ENCODE results near the gene RYR3. TPM values are rescaled to one million over a fixed set of nuclear protein-coding genes. Genes with fewer than 3 reads are reported as not detected.

Gene RYR3
- total and polyA plus RNA-seq, 9 donors, result 11.9 to 48.1 (median 33.2) TPM

GRCh38 chr15:33490703-33491102 lies 179.9 kb downstream of the RYR3 start:
- WGBS (ENCODE audit: insufficient coverage), result no CpG with 5 or more reads among the region's 1 CpG
- peak; percentile 3 for DNase-seq
- H3K4me3 ChIP-seq (ENCODE audit: low read length), result no peak overlapping the region
- no peaks in the 10 kb centered on the region for H3K27me3 ChIP-seq (ENCODE audit: control insufficient read depth, insufficient read depth, low read length)
- H3K27ac ChIP-seq (ENCODE audit: low read length), result no peak overlapping the region
- H3K9me3 ChIP-seq (replicated peaks; ENCODE audit: control insufficient read depth, low read depth, low read length), result no peaks in the 10 kb centered on the region
- H3K4me1 ChIP-seq (ENCODE audit: control insufficient read depth, insufficient read depth, low read length), result no peaks in the 10 kb centered on the region
- no peaks in the 10 kb centered on the region for H3K36me3 ChIP-seq (ENCODE audit: control insufficient read depth, insufficient read depth, low read length)

GRCh38 chr15:33492434-33493052 lies 181.8 kb downstream of the RYR3 start:
- H3K27ac ChIP-seq (ENCODE audit: low read length), result no peak overlapping the region
- WGBS (ENCODE audit: insufficient coverage), result 59% methylated on average over 3 of the region's 6 CpGs
- H3K36me3 ChIP-seq (ENCODE audit: control insufficient read depth, insufficient read depth, low read length), result no peaks in the 10 kb centered on the region
- no peaks in the 10 kb centered on the region for H3K4me1 ChIP-seq (ENCODE audit: control insufficient read depth, insufficient read depth, low read length)
- H3K4me3 ChIP-seq (ENCODE audit: low read length), result no peak overlapping the region
- H3K27me3 ChIP-seq (ENCODE audit: control insufficient read depth, insufficient read depth, low read length), result no peaks in the 10 kb centered on the region
- DNase-seq, result peak; percentile 32
- no peaks in the 10 kb centered on the region for H3K9me3 ChIP-seq (replicated peaks; ENCODE audit: control insufficient read depth, low read depth, low read length)

GRCh38 chr15:33494306-33494705 lies 183.5 kb downstream of the RYR3 start:
- no peaks in the 10 kb centered on the region for H3K36me3 ChIP-seq (ENCODE audit: control insufficient read depth, insufficient read depth, low read length)
- DNase-seq, result no peak
- H3K9me3 ChIP-seq (replicated peaks; ENCODE audit: control insufficient read depth, low read depth, low read length), result no peaks in the 10 kb centered on the region
- no peaks in the 10 kb centered on the region for H3K4me1 ChIP-seq (ENCODE audit: control insufficient read depth, insufficient read depth, low read length)
- H3K27ac ChIP-seq (ENCODE audit: low read length), result no peak overlapping the region
- no peak overlapping the region for H3K4me3 ChIP-seq (ENCODE audit: low read length)
- no peaks in the 10 kb centered on the region for H3K27me3 ChIP-seq (ENCODE audit: control insufficient read depth, insufficient read depth, low read length)

- Histone ChIP-seq H3K36me3 (ENCODE audit: control insufficient read depth, insufficient read depth, low read length) (no peaks in the 10 kb centered on the region), H3K9me3 (replicated peaks; ENCODE audit: control insufficient read depth, low read depth, low read length) (no peaks in the 10 kb centered on the region), H3K4me3 (ENCODE audit: low read length) (no peak overlapping the region), H3K27me3 (ENCODE audit: control insufficient read depth, insufficient read depth, low read length) (no peaks in the 10 kb centered on the region), H3K4me1 (ENCODE audit: control insufficient read depth, insufficient read depth, low read length) (no peaks in the 10 kb centered on the region), H3K27ac (ENCODE audit: low read length) (no peak overlapping the region)
- DNase-seq, result no peak
- WGBS (ENCODE audit: insufficient coverage), result 29% methylated on average over 1 of the region's 3 CpGs
These were observed 189.8 kb downstream of the RYR3 start for GRCh38 chr15:33500432-33501195.

- DNase-seq, result no peak
- H3K4me1 ChIP-seq (ENCODE audit: control insufficient read depth, insufficient read depth, low read length), result no peaks in the 10 kb centered on the region
- no peaks in the 10 kb centered on the region for H3K36me3 ChIP-seq (ENCODE audit: control insufficient read depth, insufficient read depth, low read length)
- no peak overlapping the region for H3K4me3 ChIP-seq (ENCODE audit: low read length)
- no peak overlapping the region for H3K27ac ChIP-seq (ENCODE audit: low read length)
- WGBS (ENCODE audit: insufficient coverage), result no CpG with 5 or more reads among the region's 5 CpGs
- H3K9me3 ChIP-seq (replicated peaks; ENCODE audit: control insufficient read depth, low read depth, low read length), result no peaks in the 10 kb centered on the region
- no peaks in the 10 kb centered on the region for H3K27me3 ChIP-seq (ENCODE audit: control insufficient read depth, insufficient read depth, low read length)
These were observed 192.9 kb downstream of the RYR3 start for GRCh38 chr15:33503681-33504080.

- no peaks in the 10 kb centered on the region for H3K36me3 ChIP-seq (ENCODE audit: control insufficient read depth, insufficient read depth, low read length)
- H3K27me3 ChIP-seq (ENCODE audit: control insufficient read depth, insufficient read depth, low read length), result no peaks in the 10 kb centered on the region
- H3K4me3 ChIP-seq (ENCODE audit: low read length), result no peak overlapping the region
- H3K4me1 ChIP-seq (ENCODE audit: control insufficient read depth, insufficient read depth, low read length), result no peaks in the 10 kb centered on the region
- no CpG with 5 or more reads among the region's 1 CpG for WGBS (ENCODE audit: insufficient coverage)
- DNase-seq, result peak; percentile 2
- no peaks in the 10 kb centered on the region for H3K9me3 ChIP-seq (replicated peaks; ENCODE audit: control insufficient read depth, low read depth, low read length)
- H3K27ac ChIP-seq (ENCODE audit: low read length), result no peak overlapping the region
These were observed 196.1 kb downstream of the RYR3 start for GRCh38 chr15:33506781-33507296.

GRCh38 chr15:33508703-33509102 lies 197.9 kb downstream of the RYR3 start:
- no CpG with 5 or more reads among the region's 4 CpGs for WGBS (ENCODE audit: insufficient coverage)
- Histone ChIP-seq H3K36me3 (ENCODE audit: control insufficient read depth, insufficient read depth, low read length) (no peaks in the 10 kb centered on the region), H3K9me3 (replicated peaks; ENCODE audit: control insufficient read depth, low read depth, low read length) (no peaks in the 10 kb centered on the region), H3K4me3 (ENCODE audit: low read length) (no peak overlapping the region), H3K4me1 (ENCODE audit: control insufficient read depth, insufficient read depth, low read length) (no peaks in the 10 kb centered on the region), H3K27ac (ENCODE audit: low read length) (no peak overlapping the region), H3K27me3 (ENCODE audit: control insufficient read depth, insufficient read depth, low read length) (no peaks in the 10 kb centered on the region)
- DNase-seq, result no peak

GRCh38 chr15:33515121-33515520 lies 204.4 kb downstream of the RYR3 start:
- peak; percentile 6 for DNase-seq
- Histone ChIP-seq H3K27me3 (ENCODE audit: control insufficient read depth, insufficient read depth, low read length) (no peaks in the 10 kb centered on the region), H3K36me3 (ENCODE audit: control insufficient read depth, insufficient read depth, low read length) (no peaks in the 10 kb centered on the region), H3K9me3 (replicated peaks; ENCODE audit: control insufficient read depth, low read depth, low read length) (no peaks in the 10 kb centered on the region), H3K4me1 (ENCODE audit: control insufficient read depth, insufficient read depth, low read length) (no peaks in the 10 kb centered on the region), H3K4me3 (ENCODE audit: low read length) (no peak overlapping the region), H3K27ac (ENCODE audit: low read length) (no peak overlapping the region)
- no CpG with 5 or more reads among the region's 2 CpGs for WGBS (ENCODE audit: insufficient coverage)

- Histone ChIP-seq H3K27me3 (ENCODE audit: control insufficient read depth, insufficient read depth, low read length) (no peaks in the 10 kb centered on the region), H3K9me3 (replicated peaks; ENCODE audit: control insufficient read depth, low read depth, low read length) (no peaks in the 10 kb centered on the region), H3K4me1 (ENCODE audit: control insufficient read depth, insufficient read depth, low read length) (no peaks in the 10 kb centered on the region), H3K27ac (ENCODE audit: low read length) (no peak overlapping the region), H3K36me3 (ENCODE audit: control insufficient read depth, insufficient read depth, low read length) (no peaks in the 10 kb centered on the region), H3K4me3 (ENCODE audit: low read length) (no peak overlapping the region)
- DNase-seq, result no peak
- WGBS (ENCODE audit: insufficient coverage), result 33% methylated on average over 2 of the region's 2 CpGs
These were observed 205.8 kb downstream of the RYR3 start for GRCh38 chr15:33516563-33516962.

- no peak for DNase-seq
These were observed 207.2 kb downstream of the RYR3 start for GRCh38 chr15:33517944-33518343.

More at GRCh38 chr15:33517944-33518343, 207.2 kb downstream of the RYR3 start:
- H3K27me3 ChIP-seq (ENCODE audit: control insufficient read depth, insufficient read depth, low read length), result no peaks in the 10 kb centered on the region
- WGBS (ENCODE audit: insufficient coverage), result no CpG with 5 or more reads among the region's 2 CpGs
- H3K4me3 ChIP-seq (ENCODE audit: low read length), result no peak overlapping the region
- no peaks in the 10 kb centered on the region for H3K9me3 ChIP-seq (replicated peaks; ENCODE audit: control insufficient read depth, low read depth, low read length)
- H3K4me1 ChIP-seq (ENCODE audit: control insufficient read depth, insufficient read depth, low read length), result no peaks in the 10 kb centered on the region
- no peaks in the 10 kb centered on the region for H3K36me3 ChIP-seq (ENCODE audit: control insufficient read depth, insufficient read depth, low read length)
- H3K27ac ChIP-seq (ENCODE audit: low read length), result no peak overlapping the region
